H1 (cell line): ENCODE measurements around the gene SCYL3. TPM values are rescaled to one million over a fixed set of nuclear protein-coding genes. Genes with fewer than 3 reads are reported as not detected.

Experiments used
- CTCF ChIA-PET: fragments of 300-600 bp; sonication (Branson Sonifier 250); formaldehyde crosslinking; loops from one replicate; lab custom pipeline; 2021; ENCODE audit not compliant: partially characterized antibody; lab: Charles Lee
- POLR2A ChIA-PET: fragments of 300-600 bp; sonication (Branson Sonifier 250); formaldehyde crosslinking; loops from one replicate; lab custom pipeline; 2021; ENCODE audit warnings: inconsistent platforms; ENCODE audit not compliant: partially characterized antibody; lab: Charles Lee
- DNase-seq, 2 experiments: peaks; one replicate each; pipeline versions ENCODE4 v3.0.0 to v3.0.0-alpha.2; 2010 to 2022; ENCODE audit warnings: low spot score in 2 of 2, low read depth in 1 of 2, mixed read lengths in 1 of 2
- FAIRE-seq: peaks from 2 replicates; lab custom pipeline; 2011; peaks lifted over from hg19 to GRCh38; lab: Jason Lieb, UNC
- H2AFZ ChIP-seq: 2 replicates; pipeline ENCODE4 v1.8.1; 2012; ENCODE audit warnings: low read length, inconsistent platforms
- H2AK5ac ChIP-seq: 2 replicates; pipeline ENCODE4 v1.6.1; 2013; ENCODE audit warnings: low read depth, low read length
- H2BK120ac ChIP-seq: replicated peaks from 2 replicates; pipeline ENCODE3; 2013; ENCODE audit warnings: low read depth, low read length, inconsistent platforms
- H2BK12ac ChIP-seq: 2 replicates; pipeline ENCODE4 v1.6.1; 2013; ENCODE audit warnings: low read depth, low read length
- H2BK15ac ChIP-seq: 2 replicates; pipeline ENCODE4 v1.6.1; 2013; ENCODE audit warnings: low read length
- H2BK20ac ChIP-seq: 2 replicates; pipeline ENCODE4 v1.6.1; 2013; ENCODE audit warnings: low read length
- H2BK5ac ChIP-seq: 2 replicates; pipeline ENCODE4 v1.6.1; 2013; ENCODE audit warnings: low read depth, low read length
- H3K14ac ChIP-seq: 2 replicates; pipeline ENCODE4 v1.6.1; 2013; ENCODE audit warnings: inconsistent platforms; ENCODE audit not compliant: insufficient read length
- H3K18ac ChIP-seq: 2 replicates; pipeline ENCODE4 v1.6.1; 2013; ENCODE audit warnings: low read length; ENCODE audit errors: extremely low read depth
- H3K23ac ChIP-seq: 2 replicates; pipeline ENCODE4 v1.6.1; 2013; ENCODE audit warnings: inconsistent platforms; ENCODE audit not compliant: insufficient read length
- H3K23me2 ChIP-seq: 2 replicates; pipeline ENCODE4 v1.6.1; 2013; ENCODE audit warnings: low read depth, low read length
- H3K27ac ChIP-seq: 2 replicates; pipeline ENCODE4 v1.6.1; 2011; ENCODE audit warnings: low read depth, low read length, inconsistent platforms
- H3K27me3 ChIP-seq, 4 experiments: replicated peaks in 1 of 4; 1 replicate in 1 of 4; 2 replicates in 3 of 4; pipeline versions ENCODE4 v1.6.1 to v1.8.1; 2011 to 2013; ENCODE audit warnings: low read length in 3 of 4, mild to moderate bottlenecking in 3 of 4, inconsistent platforms in 2 of 4, mixed read lengths in 2 of 4, moderate library complexity in 1 of 4; ENCODE audit not compliant: control insufficient read depth in 3 of 4, insufficient read depth in 3 of 4; ENCODE audit errors: extremely low read depth in 1 of 4
- H3K36me3 ChIP-seq, 4 experiments: 2 replicates each; pipeline versions ENCODE4 v1.6.1 to v1.8.1; 2011 to 2013; ENCODE audit warnings: mild to moderate bottlenecking in 4 of 4, low read length in 3 of 4, moderate library complexity in 2 of 4, control low read depth in 1 of 4, inconsistent platforms in 1 of 4; ENCODE audit not compliant: insufficient read depth in 4 of 4, control insufficient read depth in 2 of 4
- H3K4ac ChIP-seq: replicated peaks from 2 replicates; pipeline ENCODE3; 2013; ENCODE audit warnings: low read length, low read depth, mixed read lengths, inconsistent platforms; ENCODE audit not compliant: insufficient read length
- H3K4me1 ChIP-seq, 4 experiments: replicated peaks in 1 of 4; 1 replicate in 1 of 4; 2 replicates in 3 of 4; pipeline versions ENCODE4 v1.6.1 to v1.8.1; 2011 to 2013; ENCODE audit warnings: low read length in 3 of 4, inconsistent platforms in 2 of 4, mixed read lengths in 1 of 4; ENCODE audit not compliant: insufficient read depth in 4 of 4, control insufficient read depth in 3 of 4
- H3K4me2 ChIP-seq, 2 experiments: 2 replicates each; pipeline versions ENCODE4 v1.6.1 to v1.8.1; 2011 to 2013; ENCODE audit warnings: low read depth in 2 of 2, low read length in 2 of 2, control low read depth in 1 of 2, inconsistent platforms in 1 of 2, mild to moderate bottlenecking in 1 of 2; ENCODE audit not compliant: insufficient read depth in 1 of 2
- H3K4me3 ChIP-seq, 4 experiments: fragments of 200-600, 300-600 bp in 1 of 4; sonication (generic), shearing (Covaris generic), sonication (Bioruptor Twin) in 1 of 4; 2 replicates each; pipeline versions ENCODE4 v1.5.1 to v1.8.1; 2011 to 2016; ENCODE audit warnings: low read length in 4 of 4, low read depth in 3 of 4, control low read depth in 2 of 4, inconsistent platforms in 2 of 4, mild to moderate bottlenecking in 2 of 4, mixed read lengths in 1 of 4, moderate library complexity in 1 of 4; ENCODE audit not compliant: insufficient read depth in 2 of 4; ENCODE audit errors: extremely low read depth in 1 of 4
- H3K56ac ChIP-seq: replicated peaks from 2 replicates; pipeline ENCODE3; 2013; ENCODE audit warnings: low read depth, mild to moderate bottlenecking, mixed read lengths, low read length, inconsistent platforms; ENCODE audit not compliant: insufficient read length
- H3K79me1 ChIP-seq: 2 replicates; pipeline ENCODE4 v1.6.1; 2013; ENCODE audit warnings: low read depth, low read length, control low read depth
- H3K79me2 ChIP-seq, 2 experiments: 2 replicates each; pipeline versions ENCODE4 v1.6.1 to v1.8.1; 2012 to 2013; ENCODE audit warnings: low read length in 2 of 2, mild to moderate bottlenecking in 2 of 2, inconsistent platforms in 1 of 2; ENCODE audit not compliant: insufficient read depth in 2 of 2, control insufficient read depth in 1 of 2
- H3K9ac ChIP-seq, 4 experiments: replicated peaks in 1 of 4; 1 replicate in 1 of 4; 2 replicates in 3 of 4; pipeline versions ENCODE4 v1.6.1 to v1.8.1; 2011 to 2013; ENCODE audit warnings: low read depth in 3 of 4, low read length in 3 of 4, control low read depth in 2 of 4, mild to moderate bottlenecking in 2 of 4, moderate library complexity in 2 of 4, inconsistent platforms in 1 of 4; ENCODE audit errors: extremely low read depth in 1 of 4
- H3K9me3 ChIP-seq, 2 experiments: 2 replicates each; pipeline versions ENCODE4 v1.6.1 to v1.8.1; 2012 to 2013; ENCODE audit warnings: mild to moderate bottlenecking in 2 of 2, moderate library complexity in 2 of 2, control low read depth in 1 of 2, inconsistent platforms in 1 of 2, low read depth in 1 of 2, low read length in 1 of 2, mixed read lengths in 1 of 2; ENCODE audit not compliant: insufficient read depth in 2 of 2
- H4K20me1 ChIP-seq, 2 experiments: replicated peaks in 1 of 2; 2 replicates each; pipeline versions ENCODE3 to v1.8.1; 2011 to 2013; ENCODE audit warnings: inconsistent platforms in 2 of 2, low read length in 2 of 2, mild to moderate bottlenecking in 1 of 2; ENCODE audit not compliant: insufficient read depth in 2 of 2, control insufficient read depth in 1 of 2
- H4K5ac ChIP-seq: 2 replicates; pipeline ENCODE4 v1.6.1; 2013; ENCODE audit warnings: low read length, low read depth, mixed read lengths, inconsistent platforms; ENCODE audit not compliant: insufficient read length
- H4K8ac ChIP-seq: 2 replicates; pipeline ENCODE4 v1.8.0; 2013; ENCODE audit warnings: mild to moderate bottlenecking, moderate library complexity, low read length, inconsistent platforms; ENCODE audit not compliant: insufficient read depth; ENCODE audit errors: extremely low read depth
- H4K91ac ChIP-seq: replicated peaks from 2 replicates; pipeline ENCODE3; 2013; ENCODE audit warnings: low read length, mixed read lengths, inconsistent platforms; ENCODE audit not compliant: insufficient read length
- GTF2F1 ChIP-seq: IDR thresholded peaks from 2 replicates; pipeline ENCODE4 v1.6.1; 2012; ENCODE audit warnings: low read depth, low read length, improper control_type of control experiment, borderline replicate concordance
- WGBS, 2 experiments: shearing (Covaris generic) in 1 of 2; methylation state at CpG; one replicate each; pipeline versions ENCODE4 v1.1.6 to v1.1.7; 2013 to 2015; ENCODE audit warnings: low lambda C conversion rate in 2 of 2, mixed read lengths in 2 of 2, inconsistent platforms in 1 of 2, low coverage in 1 of 2, missing lambda C conversion rate in 1 of 2; ENCODE audit not compliant: insufficient replicate concordance in 2 of 2, insufficient coverage in 1 of 2, insufficient read length in 1 of 2; ENCODE audit errors: extremely low coverage in 1 of 2, missing lambda C conversion rate in 1 of 2; 5-methylcytosine and 5-hydroxymethylcytosine counted together
- polyA plus RNA-seq, 7 experiments: library from polyadenylated mRNA; depleted of rRNA in 3 of 7; stranded (reverse) in 5 of 7; unstranded in 2 of 7; fragments of >200 nt in 5 of 7; fragments of 200-250 nt in 2 of 7; gene quantifications; 1 replicate in 5 of 7; 2 replicates in 1 of 7; 4 replicates in 1 of 7; pipeline versions ENCODE4 v1.2.1 to v1.2.3, GENCODE V29; 2011 to 2013; ENCODE audit warnings: missing spikeins in 2 of 7, mixed read lengths in 2 of 7
- total RNA-seq: library from RNA; stranded (reverse); fragmentation: NEBNext Ultra II Directional; extraction: Animal tissue kit (Norgen Biotek cat#: 25700); gene quantifications from 2 replicates; pipeline ENCODE4 v1.2.1, GENCODE V29; 2021

The SCYL3 gene
- total and polyA plus RNA-seq, 2 of the 8 experiments (the other 6 are each of a cell fraction or from before 2014, with no cell fraction given) = 2.7 to 5.3 TPM

DNA sequence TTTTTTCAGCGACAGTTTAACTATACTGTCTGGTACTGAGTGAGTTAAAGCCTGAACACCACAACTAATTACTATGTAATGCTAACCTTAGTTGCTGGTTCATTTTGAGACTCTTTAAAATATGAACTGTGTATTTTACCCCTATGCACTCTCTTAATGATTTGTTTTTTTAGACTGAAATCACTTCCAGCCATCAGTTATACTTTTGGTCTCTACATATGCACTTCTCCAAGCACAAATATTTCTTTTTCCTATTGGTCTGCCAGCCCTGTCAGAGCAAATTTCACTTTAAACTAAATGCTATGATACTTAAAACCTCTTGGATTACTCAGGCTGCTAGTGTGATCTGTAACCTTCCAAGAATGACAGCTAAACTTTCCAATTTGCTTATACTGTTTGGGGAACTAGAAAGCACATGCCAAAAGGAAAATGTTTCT lies 38.1 kb upstream of the SCYL3 start:
- Histone ChIP-seq H3K23ac (no peak overlapping the region), H4K20me1 (no peaks in the 10 kb centered on the region), H3K9ac (no peak overlapping the region), H2AK5ac (no peak overlapping the region), H3K4me3 (no peak overlapping the region), H4K5ac (no peak overlapping the region), H2BK5ac (no peak overlapping the region), H3K23me2 (no peaks in the 10 kb centered on the region), H2BK20ac (no peak overlapping the region), H3K79me2 (no peaks in the 10 kb centered on the region), H4K8ac (no peak overlapping the region), H3K27ac (no peak overlapping the region), H4K91ac (no peak overlapping the region), H3K18ac (no peak overlapping the region), H3K4ac (no peak overlapping the region), H2BK120ac (no peak overlapping the region), H3K9me3 (no peaks in the 10 kb centered on the region), H3K36me3 (no peaks in the 10 kb centered on the region), H3K4me1 (no peaks in the 10 kb centered on the region), H3K14ac (no peak overlapping the region), H2AFZ (no peak overlapping the region), H3K4me2 (no peak overlapping the region), H3K27me3 (no peaks in the 10 kb centered on the region), H2BK15ac (no peak overlapping the region), H2BK12ac (no peak overlapping the region), H3K79me1 (no peaks in the 10 kb centered on the region), H3K56ac (no peak overlapping the region)
- no peak for TF ChIP-seq GTF2F1
- POLR2A ChIA-PET = no interaction called here
- WGBS, 2 experiments = 87% methylated on average over 1 of the region's 1 CpG; no CpG with 5 or more reads in 1 of the 2 experiments
- CTCF ChIA-PET = no interaction called here
- FAIRE-seq (no peak), DNase-seq (no peak)
